ENCODE results near the gene FOXO3.

Gene FOXO3

DNA sequence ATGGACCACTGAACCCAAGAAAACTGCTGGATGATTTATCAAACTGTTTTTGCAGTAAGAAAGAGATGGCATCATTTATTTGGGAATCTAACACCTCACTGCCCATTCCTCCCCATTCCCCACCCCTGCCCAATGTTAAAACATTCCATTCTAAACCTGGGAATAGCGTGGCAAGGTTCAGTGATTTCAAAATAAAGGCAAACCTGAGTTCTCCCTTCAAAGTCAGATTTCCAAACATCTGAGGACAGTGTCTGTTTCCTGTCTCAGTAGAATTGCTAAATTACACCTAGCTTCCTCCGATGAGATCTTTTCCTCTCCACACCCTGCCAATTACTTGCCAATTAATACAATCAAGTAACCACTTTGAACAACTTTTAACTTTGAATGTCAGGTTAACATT, 160.1 kb downstream of the FOXO3 start:
- no peak overlapping the region for H3K9ac ChIP-seq (ENCODE audit: low read depth, low read length)

DNA sequence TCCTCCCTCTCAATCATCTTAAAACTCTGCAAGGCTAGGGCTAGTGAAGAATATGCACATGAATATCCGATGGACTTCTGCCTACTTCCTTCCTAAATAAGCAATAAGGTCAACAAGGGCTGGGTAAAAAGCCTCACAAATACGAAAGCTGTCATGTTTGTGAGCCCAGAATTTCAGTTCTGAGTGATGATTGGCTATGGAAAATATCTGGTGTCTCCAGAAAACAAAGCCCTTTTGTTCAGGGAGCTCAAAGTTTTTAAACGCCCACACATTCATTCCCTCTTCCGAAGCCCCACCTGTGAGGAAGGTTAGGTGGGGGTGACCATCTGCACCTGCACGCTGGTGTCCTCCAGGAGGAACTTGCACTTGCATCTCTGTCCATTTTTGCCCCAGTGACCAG, 160.6 kb downstream of the FOXO3 start:
- no peak overlapping the region for H3K4me3 ChIP-seq (ENCODE audit: low read depth, low read length)
- no peaks in the 10 kb centered on the region for H3K27me3 ChIP-seq (ENCODE audit: control insufficient read depth, insufficient read depth, low read length)
- H3K9ac ChIP-seq (ENCODE audit: low read depth, low read length): no peak overlapping the region
- peaks cover 3% of the 10 kb centered on the region for H3K9me3 ChIP-seq (ENCODE audit: control insufficient read depth, insufficient read depth, low read length)
- H3K4me1 ChIP-seq (ENCODE audit: control insufficient read depth, insufficient read depth, low read length): peaks cover 3% of the 10 kb centered on the region
- no peaks in the 10 kb centered on the region for H3K36me3 ChIP-seq (ENCODE audit: control insufficient read depth, insufficient read depth, low read length)

More for the DNA sequence above, 160.1 kb downstream of the FOXO3 start:
- Histone ChIP-seq H3K9me3 (ENCODE audit: control insufficient read depth, insufficient read depth, low read length) (peaks cover 3% of the 10 kb centered on the region), H3K36me3 (ENCODE audit: control insufficient read depth, insufficient read depth, low read length) (no peaks in the 10 kb centered on the region), H3K27me3 (ENCODE audit: control insufficient read depth, insufficient read depth, low read length) (no peaks in the 10 kb centered on the region), H3K4me3 (ENCODE audit: low read depth, low read length) (no peak overlapping the region), H3K4me1 (ENCODE audit: control insufficient read depth, insufficient read depth, low read length) (peaks cover 3% of the 10 kb centered on the region)

DNA sequence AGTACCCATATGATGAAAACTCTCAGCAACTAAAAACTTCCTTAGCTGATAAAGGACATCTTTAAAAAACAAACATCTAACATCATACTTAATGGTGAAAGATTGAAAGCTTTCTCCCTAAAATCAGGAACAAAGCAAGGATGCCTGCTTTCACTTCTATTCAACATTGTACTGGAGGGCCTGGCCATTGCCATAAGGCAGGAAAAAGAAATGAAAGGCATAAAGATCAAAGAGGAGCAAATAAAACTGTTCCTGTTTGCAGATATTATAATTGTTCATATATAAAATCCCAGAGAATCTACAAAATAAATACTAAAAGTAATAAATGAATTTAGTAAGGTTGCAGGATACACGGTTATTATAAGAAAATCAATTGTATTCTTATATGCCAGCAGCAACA, 162.9 kb downstream of the FOXO3 start:
- peaks cover 3% of the 10 kb centered on the region for H3K9me3 ChIP-seq (ENCODE audit: control insufficient read depth, insufficient read depth, low read length)
- no peak overlapping the region for H3K9ac ChIP-seq (ENCODE audit: low read depth, low read length)
- peaks cover 3% of the 10 kb centered on the region for H3K4me1 ChIP-seq (ENCODE audit: control insufficient read depth, insufficient read depth, low read length)
- no peaks in the 10 kb centered on the region for H3K36me3 ChIP-seq (ENCODE audit: control insufficient read depth, insufficient read depth, low read length)
- no peaks in the 10 kb centered on the region for H3K27me3 ChIP-seq (ENCODE audit: control insufficient read depth, insufficient read depth, low read length)
- H3K4me3 ChIP-seq (ENCODE audit: low read depth, low read length): no peak overlapping the region

DNA sequence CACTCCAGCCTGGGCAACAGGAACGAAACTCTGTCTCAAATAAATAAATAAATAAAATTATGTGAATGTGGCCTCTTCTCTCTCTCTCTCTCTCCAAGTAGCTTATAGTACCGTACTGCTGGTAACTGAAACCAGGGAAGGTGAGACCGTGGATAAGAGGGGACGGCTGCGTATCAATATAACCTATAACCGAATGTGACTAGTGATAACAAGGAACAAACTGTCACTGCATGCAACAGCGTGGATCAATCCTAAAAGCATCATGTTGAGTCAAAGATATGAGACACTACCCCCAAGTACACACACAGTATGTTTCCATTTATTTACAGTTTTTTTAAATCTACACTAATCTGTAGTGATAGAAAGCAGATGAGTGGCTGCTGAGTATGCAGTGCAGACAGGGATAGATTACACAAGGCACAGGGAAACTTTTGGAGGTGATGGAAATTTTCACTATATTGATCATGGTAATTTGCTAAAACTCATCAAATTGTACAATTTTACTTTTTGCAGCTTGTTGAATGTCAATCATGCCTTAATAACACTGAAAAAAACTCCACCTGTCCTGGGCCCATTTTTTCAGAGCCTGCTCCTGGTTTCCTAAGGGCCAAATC, 166.1 kb downstream of the FOXO3 start:
- H3K4me1 ChIP-seq (ENCODE audit: control insufficient read depth, insufficient read depth, low read length): peaks cover 7% of the 10 kb centered on the region
- no peaks in the 10 kb centered on the region for H3K36me3 ChIP-seq (ENCODE audit: control insufficient read depth, insufficient read depth, low read length)
- H3K4me3 ChIP-seq (ENCODE audit: low read depth, low read length): no peak overlapping the region
- H3K9me3 ChIP-seq (ENCODE audit: control insufficient read depth, insufficient read depth, low read length): peaks cover 3% of the 10 kb centered on the region
- H3K9ac ChIP-seq (ENCODE audit: low read depth, low read length): no peak overlapping the region
- H3K27me3 ChIP-seq (ENCODE audit: control insufficient read depth, insufficient read depth, low read length): no peaks in the 10 kb centered on the region

DNA sequence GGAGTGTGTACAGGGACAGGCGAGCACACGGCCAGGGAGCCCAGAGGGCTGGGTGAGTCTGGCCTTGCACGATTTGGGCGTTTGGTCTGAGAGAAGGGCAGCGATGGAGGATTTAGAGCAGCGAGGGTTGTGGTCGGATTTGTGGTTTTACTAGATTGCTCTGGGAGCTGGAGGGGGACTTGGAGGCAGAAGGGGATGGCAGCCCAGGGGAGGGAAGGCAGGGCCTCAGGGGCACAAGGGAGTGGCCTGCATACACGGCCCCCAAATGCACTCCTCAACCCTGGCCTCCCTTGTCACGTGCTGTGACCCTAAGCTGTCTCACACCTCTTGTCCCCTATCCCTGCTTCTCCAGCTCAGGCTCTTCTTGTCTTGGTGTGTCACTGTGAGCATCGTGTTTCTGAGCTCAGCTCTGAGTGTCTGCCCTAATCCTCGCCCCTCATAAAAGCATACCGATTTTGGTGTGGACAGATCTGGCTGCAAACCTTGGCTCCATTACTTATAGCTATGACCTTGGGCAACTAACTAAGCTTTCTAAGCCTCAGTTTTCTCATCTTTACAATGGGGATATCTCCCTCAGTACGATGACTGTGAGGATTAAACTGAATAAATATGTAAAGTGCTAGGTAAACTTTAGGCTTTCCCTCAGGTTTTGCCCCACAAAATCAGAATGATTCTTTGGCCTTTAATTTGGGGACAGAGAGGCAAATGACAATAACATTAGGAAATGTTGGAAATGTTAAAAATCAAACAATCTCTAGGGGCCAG, 167.4 kb downstream of the FOXO3 start:
- no peaks in the 10 kb centered on the region for H3K27me3 ChIP-seq (ENCODE audit: control insufficient read depth, insufficient read depth, low read length)
- no peak overlapping the region for H3K9ac ChIP-seq (ENCODE audit: low read depth, low read length)
- H3K4me3 ChIP-seq (ENCODE audit: low read depth, low read length): no peak overlapping the region
- H3K9me3 ChIP-seq (ENCODE audit: control insufficient read depth, insufficient read depth, low read length): peaks cover 3% of the 10 kb centered on the region
- peaks cover 16% of the 10 kb centered on the region for H3K4me1 ChIP-seq (ENCODE audit: control insufficient read depth, insufficient read depth, low read length)
- H3K36me3 ChIP-seq (ENCODE audit: control insufficient read depth, insufficient read depth, low read length): no peaks in the 10 kb centered on the region

DNA sequence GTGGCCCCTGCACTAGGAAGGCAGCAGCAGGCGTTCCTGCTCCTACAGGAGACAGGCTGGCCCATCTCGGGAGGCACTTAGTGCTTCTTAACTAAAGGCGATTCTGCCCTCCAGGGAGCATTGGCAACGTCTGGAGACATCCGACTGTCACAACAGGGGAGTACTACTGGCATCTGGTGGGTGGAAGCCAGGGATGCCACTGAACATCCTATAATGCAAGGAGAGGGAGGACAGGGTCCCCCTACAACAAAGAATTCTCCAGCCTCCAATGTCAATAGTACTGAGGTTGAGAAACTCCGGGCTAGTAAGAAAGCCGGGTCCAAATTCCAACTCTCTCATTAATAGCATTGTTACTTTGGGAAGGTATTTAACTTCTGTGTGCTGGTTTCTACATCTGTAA, 168.1 kb downstream of the FOXO3 start:
- peaks cover 3% of the 10 kb centered on the region for H3K9me3 ChIP-seq (ENCODE audit: control insufficient read depth, insufficient read depth, low read length)
- no peak overlapping the region for H3K4me3 ChIP-seq (ENCODE audit: low read depth, low read length)
- no peaks in the 10 kb centered on the region for H3K27me3 ChIP-seq (ENCODE audit: control insufficient read depth, insufficient read depth, low read length)
- H3K4me1 ChIP-seq (ENCODE audit: control insufficient read depth, insufficient read depth, low read length): peaks cover 23% of the 10 kb centered on the region
- H3K36me3 ChIP-seq (ENCODE audit: control insufficient read depth, insufficient read depth, low read length): no peaks in the 10 kb centered on the region
- H3K9ac ChIP-seq (ENCODE audit: low read depth, low read length): no peak overlapping the region

DNA sequence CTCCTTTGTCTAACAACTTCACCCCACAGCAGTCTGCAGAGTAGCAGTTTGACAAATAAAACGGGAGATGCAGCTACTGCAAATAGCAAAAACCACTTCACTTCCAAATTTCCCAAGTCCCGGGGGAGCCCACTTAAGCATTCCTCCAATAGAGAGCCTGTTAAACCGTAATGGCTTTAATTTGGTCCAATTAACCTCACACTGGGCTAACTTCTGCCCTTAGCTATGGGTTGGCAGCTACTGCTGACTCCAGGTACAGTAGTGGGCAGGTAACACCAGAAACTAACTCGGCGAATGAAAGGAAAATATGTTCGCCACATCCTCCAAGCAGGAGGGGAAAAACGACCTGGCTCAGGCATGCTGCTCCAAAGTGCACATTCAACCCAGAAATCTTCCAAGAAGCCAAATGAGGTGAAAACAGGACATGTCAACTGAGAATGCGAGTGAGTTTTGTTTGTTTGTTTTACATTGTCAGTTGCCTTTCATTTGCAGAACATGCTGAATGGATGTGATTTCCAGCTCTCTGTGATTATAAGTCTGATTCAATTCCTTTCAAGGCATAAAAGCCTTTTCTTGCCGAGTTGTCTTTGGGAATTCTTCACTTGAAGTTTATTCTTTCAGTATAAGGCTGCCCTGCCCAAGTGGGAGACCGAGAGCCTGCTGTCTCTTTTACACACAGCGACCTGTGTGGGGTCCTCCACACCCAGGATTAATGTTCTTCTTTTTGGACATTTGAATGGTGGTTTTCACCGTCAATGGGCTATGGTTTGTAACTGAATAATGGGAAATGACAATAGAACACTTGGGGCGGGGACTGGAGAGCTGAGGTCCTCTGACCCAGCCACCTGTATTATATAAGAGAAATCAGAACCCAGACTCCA, 170.2 kb downstream of the FOXO3 start:
- H3K9me3 ChIP-seq (ENCODE audit: control insufficient read depth, insufficient read depth, low read length): no peaks in the 10 kb centered on the region
- peaks cover 32% of the 10 kb centered on the region for H3K4me1 ChIP-seq (ENCODE audit: control insufficient read depth, insufficient read depth, low read length)
- peak overlapping the region; percentile 37 for H3K4me3 ChIP-seq (ENCODE audit: low read depth, low read length)
- H3K36me3 ChIP-seq (ENCODE audit: control insufficient read depth, insufficient read depth, low read length): no peaks in the 10 kb centered on the region
- H3K9ac ChIP-seq (ENCODE audit: low read depth, low read length): no peak overlapping the region
- no peaks in the 10 kb centered on the region for H3K27me3 ChIP-seq (ENCODE audit: control insufficient read depth, insufficient read depth, low read length)

DNA sequence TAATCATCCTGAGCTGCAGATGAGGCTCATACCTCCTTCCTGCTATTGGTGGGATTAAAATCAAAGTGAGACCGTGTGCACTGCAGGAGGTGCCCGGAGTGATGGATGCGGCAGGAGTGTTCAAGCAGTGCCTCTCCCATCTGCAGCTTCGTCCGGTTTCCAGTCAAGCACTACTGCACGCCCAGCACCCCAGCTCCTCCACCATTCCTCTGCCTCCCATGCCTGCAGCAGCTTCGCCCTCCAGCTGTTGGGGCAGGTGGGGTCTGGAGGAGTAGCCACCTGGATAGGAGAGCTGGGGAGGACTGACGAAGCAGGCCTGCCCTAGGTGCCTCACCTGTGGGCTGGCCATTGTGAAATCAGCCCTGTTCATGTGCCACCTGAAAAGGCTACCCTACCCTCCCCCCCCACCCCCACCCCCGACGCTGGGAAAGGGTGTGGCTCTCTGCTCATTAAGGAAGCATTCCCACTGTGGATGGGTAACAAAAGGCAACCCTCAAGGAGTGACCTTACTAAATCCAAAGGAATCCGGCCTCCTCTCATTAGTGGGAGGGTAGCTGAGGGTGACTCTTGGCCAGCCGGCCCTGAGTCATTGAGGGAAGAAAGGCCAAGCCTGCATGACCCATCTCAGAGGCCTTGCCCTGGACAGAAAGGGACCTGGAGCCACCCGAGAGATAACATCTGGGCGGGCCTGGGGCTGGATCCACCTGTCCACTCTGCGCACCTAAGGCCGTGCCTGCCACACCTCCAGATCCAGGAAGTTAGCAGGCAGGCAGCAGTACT, 171.6 kb downstream of the FOXO3 start:
- Histone ChIP-seq H3K4me1 (ENCODE audit: control insufficient read depth, insufficient read depth, low read length) (peaks cover 39% of the 10 kb centered on the region), H3K9ac (ENCODE audit: low read depth, low read length) (no peak overlapping the region), H3K36me3 (ENCODE audit: control insufficient read depth, insufficient read depth, low read length) (no peaks in the 10 kb centered on the region), H3K9me3 (ENCODE audit: control insufficient read depth, insufficient read depth, low read length) (no peaks in the 10 kb centered on the region), H3K4me3 (ENCODE audit: low read depth, low read length) (peak overlapping the region; percentile 19), H3K27me3 (ENCODE audit: control insufficient read depth, insufficient read depth, low read length) (no peaks in the 10 kb centered on the region)

DNA sequence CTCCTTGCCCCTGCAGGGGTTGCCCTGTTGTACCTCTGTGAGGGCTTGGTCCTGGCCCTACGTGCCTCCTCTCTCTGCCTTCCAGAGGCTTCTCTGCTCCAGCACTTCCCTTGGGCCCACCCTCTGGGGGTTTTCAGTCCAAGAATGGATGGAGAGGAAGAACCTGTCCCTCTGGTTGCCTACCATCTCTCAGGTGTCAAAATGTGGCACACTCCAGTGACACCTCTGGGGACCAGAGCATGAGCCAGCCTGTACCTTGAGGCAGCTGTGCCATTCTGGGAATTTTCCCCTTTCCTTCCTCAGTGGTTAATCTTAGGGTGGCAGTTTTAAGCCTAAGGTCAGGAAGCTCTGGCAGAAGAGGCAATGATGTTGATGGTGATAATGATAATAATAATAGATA, 172.3 kb downstream of the FOXO3 start:
- H3K9me3 ChIP-seq (ENCODE audit: control insufficient read depth, insufficient read depth, low read length): no peaks in the 10 kb centered on the region
- H3K9ac ChIP-seq (ENCODE audit: low read depth, low read length): no peak overlapping the region

DNA sequence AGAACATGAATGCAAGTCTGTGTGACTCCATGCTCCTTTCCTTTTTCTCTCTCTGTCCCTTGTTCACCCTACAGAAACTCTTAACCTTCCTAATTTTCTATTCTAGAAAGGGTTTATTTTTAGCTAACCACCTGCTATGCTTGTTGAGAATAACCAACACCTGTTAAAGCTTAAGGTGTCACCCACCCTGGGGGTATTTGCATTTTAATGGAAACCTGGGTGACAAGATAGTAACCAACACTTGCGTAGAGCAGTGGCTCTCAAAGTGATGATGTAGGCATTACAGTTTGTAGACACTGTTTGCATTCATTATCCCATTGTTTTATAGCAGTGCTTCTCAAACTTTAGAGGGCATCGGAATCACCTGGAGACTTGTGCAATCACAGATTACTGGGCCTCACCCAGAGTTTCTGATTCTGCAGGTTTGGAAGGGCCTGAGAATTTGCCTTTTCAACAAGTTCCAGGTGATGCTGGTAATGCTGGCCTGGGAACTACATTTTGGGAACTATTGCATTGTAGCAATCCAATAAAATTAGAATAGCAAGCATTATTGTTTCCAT, 173.1 kb downstream of the FOXO3 start:
- no peaks in the 10 kb centered on the region for H3K9me3 ChIP-seq (ENCODE audit: control insufficient read depth, insufficient read depth, low read length)
- no peaks in the 10 kb centered on the region for H3K27me3 ChIP-seq (ENCODE audit: control insufficient read depth, insufficient read depth, low read length)
- no peaks in the 10 kb centered on the region for H3K36me3 ChIP-seq (ENCODE audit: control insufficient read depth, insufficient read depth, low read length)
- H3K9ac ChIP-seq (ENCODE audit: low read depth, low read length): no peak overlapping the region
- peaks cover 39% of the 10 kb centered on the region for H3K4me1 ChIP-seq (ENCODE audit: control insufficient read depth, insufficient read depth, low read length)
- no peak overlapping the region for H3K4me3 ChIP-seq (ENCODE audit: low read depth, low read length)

More for the DNA sequence above, 172.3 kb downstream of the FOXO3 start:
- H3K27me3 ChIP-seq (ENCODE audit: control insufficient read depth, insufficient read depth, low read length): no peaks in the 10 kb centered on the region
- H3K4me3 ChIP-seq (ENCODE audit: low read depth, low read length): no peak overlapping the region
- H3K36me3 ChIP-seq (ENCODE audit: control insufficient read depth, insufficient read depth, low read length): no peaks in the 10 kb centered on the region
- H3K4me1 ChIP-seq (ENCODE audit: control insufficient read depth, insufficient read depth, low read length): peaks cover 39% of the 10 kb centered on the region
